HL-60 (cell line): ENCODE measurements around the gene SOCS7.

ENCODE experiments used
- DNase-seq, 2 experiments: peaks; one replicate each; pipeline ENCODE4 v3.0.0-alpha.2; 2010 to 2020; ENCODE audit warnings: low read depth in 1 of 2, low spot score in 1 of 2
- H3K27ac ChIP-seq: fragments of 250-450 bp; sonication (Bioruptor Pico); replicated peaks from 2 replicates; pipeline ENCODE4 v1.5.1; 2020; ENCODE audit warnings: mild to moderate bottlenecking, moderate library complexity
- H3K27me3 ChIP-seq: fragments of 250-450 bp; sonication (Bioruptor Pico); 2 replicates; pipeline ENCODE4 v1.5.1; 2021; ENCODE audit warnings: mild to moderate bottlenecking, moderate library complexity; ENCODE audit not compliant: insufficient read depth, poor library complexity, severe bottlenecking
- H3K4me3 ChIP-seq: replicated peaks from 2 replicates; pipeline ENCODE4 v1.5.1; 2011; ENCODE audit warnings: mild to moderate bottlenecking, control low read depth, low read length; ENCODE audit not compliant: insufficient read depth
- GABPA ChIP-seq: IDR thresholded peaks from 2 replicates; pipeline ENCODE4 v1.6.1; 2012; ENCODE audit warnings: low read depth
- POLR2AphosphoS5 ChIP-seq: IDR thresholded peaks from 2 replicates; pipeline ENCODE4 v1.6.1; 2012; ENCODE audit warnings: low read depth
- TF ChIP-seq, protein P1 (sequence below): IDR thresholded peaks from one replicate; pipeline ENCODE4 v1.5.1; 2011; ENCODE audit warnings: low read length, control low read depth, inconsistent platforms; ENCODE audit not compliant: insufficient read depth

SOCS7 gene

GRCh38 chr17:38454532-38454931, 102.9 kb downstream of the SOCS7 start:
- Histone ChIP-seq H3K27ac (no peak overlapping the region), H3K27me3 (no peaks in the 10 kb centered on the region), H3K4me3 (no peak overlapping the region)
- DNase-seq = no peak
- TF ChIP-seq GABPA (no peak), POLR2AphosphoS5 (no peak)
- TF ChIP-seq, protein P1, sequence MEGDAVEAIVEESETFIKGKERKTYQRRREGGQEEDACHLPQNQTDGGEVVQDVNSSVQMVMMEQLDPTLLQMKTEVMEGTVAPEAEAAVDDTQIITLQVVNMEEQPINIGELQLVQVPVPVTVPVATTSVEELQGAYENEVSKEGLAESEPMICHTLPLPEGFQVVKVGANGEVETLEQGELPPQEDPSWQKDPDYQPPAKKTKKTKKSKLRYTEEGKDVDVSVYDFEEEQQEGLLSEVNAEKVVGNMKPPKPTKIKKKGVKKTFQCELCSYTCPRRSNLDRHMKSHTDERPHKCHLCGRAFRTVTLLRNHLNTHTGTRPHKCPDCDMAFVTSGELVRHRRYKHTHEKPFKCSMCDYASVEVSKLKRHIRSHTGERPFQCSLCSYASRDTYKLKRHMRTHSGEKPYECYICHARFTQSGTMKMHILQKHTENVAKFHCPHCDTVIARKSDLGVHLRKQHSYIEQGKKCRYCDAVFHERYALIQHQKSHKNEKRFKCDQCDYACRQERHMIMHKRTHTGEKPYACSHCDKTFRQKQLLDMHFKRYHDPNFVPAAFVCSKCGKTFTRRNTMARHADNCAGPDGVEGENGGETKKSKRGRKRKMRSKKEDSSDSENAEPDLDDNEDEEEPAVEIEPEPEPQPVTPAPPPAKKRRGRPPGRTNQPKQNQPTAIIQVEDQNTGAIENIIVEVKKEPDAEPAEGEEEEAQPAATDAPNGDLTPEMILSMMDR = no peak
